ENCODE results near the gene PRSS33.
A peak's percentile ranks its signal among the peaks of the same experiment; 100 is the strongest.

PRSS33 gene

DNA sequence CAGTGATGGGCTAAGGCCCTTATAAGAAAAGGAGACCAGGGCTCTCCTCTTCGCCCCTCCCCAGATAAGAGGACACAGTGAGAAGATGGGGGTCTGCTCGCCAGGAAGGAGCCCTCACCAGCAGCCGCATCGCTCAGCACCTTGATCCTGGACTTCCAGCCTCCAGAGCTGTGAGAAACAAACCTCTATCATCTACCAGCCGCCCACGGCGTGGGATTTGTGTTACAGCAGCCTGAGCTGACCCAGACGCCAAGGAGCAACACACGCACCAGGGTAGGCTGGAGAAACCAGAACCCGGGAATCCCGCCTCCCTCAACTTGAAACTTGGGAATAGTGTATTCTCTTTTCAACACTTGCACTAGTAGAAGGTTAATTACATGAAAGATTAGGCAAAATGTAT lies 38.5 kb upstream of the PRSS33 start:
- no peaks in the 10 kb centered on the region for H3K36me3 Mint-ChIP-seq (ENCODE audit: low read depth)
- H3K9me3 Mint-ChIP-seq: no peaks in the 10 kb centered on the region
- H3K27me3 Mint-ChIP-seq: no peaks in the 10 kb centered on the region

DNA sequence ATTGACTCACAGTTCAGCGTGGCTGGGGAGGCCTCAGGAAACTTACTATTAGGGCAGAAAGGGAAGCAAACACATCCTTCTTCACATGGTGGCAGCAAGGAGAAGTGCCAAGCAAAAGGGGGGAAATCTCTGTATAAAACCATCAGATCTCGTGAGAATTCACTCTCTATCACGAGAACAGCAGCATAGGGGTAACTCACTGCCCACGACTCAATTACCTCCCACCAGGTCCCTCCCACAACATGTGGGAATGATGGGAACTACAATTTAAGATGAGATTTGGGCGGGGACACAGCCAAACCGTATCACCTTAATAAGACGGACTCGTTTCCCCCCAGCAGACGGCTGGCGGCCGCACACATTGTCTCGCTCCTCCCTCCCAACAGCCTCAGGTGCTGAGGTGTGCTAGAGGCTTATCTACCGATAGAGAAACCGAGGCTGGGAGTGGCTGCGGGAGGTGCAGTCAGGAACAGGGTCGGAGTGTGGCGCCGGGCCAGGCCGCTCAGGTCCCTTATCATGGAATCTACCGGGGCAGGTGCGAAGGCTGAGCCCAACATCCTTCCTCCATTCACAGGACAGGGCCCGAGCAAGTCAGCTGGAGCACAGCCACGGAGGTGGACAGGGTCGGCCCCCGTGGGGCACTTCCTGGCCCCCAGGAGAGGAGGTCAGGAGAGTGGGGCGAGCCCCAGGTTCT lies 37.8 kb upstream of the PRSS33 start:
- ATAC-seq (no peak), DNase-seq (no peak)
- H3K4me3 Mint-ChIP-seq: no peak overlapping the region
- no peaks in the 10 kb centered on the region for H3K36me3 Mint-ChIP-seq (ENCODE audit: low read depth)
- no peaks in the 10 kb centered on the region for H3K27me3 Mint-ChIP-seq
- no peak overlapping the region for H3K27ac Mint-ChIP-seq
- H3K9me3 Mint-ChIP-seq: no peaks in the 10 kb centered on the region
- H3K4me1 Mint-ChIP-seq: no peaks in the 10 kb centered on the region

More for the DNA sequence above, 38.5 kb upstream of the PRSS33 start:
- H3K27ac Mint-ChIP-seq: no peak overlapping the region
- DNase-seq (no peak), ATAC-seq (no peak)
- no peaks in the 10 kb centered on the region for H3K4me1 Mint-ChIP-seq
- no peak overlapping the region for H3K4me3 Mint-ChIP-seq

DNA sequence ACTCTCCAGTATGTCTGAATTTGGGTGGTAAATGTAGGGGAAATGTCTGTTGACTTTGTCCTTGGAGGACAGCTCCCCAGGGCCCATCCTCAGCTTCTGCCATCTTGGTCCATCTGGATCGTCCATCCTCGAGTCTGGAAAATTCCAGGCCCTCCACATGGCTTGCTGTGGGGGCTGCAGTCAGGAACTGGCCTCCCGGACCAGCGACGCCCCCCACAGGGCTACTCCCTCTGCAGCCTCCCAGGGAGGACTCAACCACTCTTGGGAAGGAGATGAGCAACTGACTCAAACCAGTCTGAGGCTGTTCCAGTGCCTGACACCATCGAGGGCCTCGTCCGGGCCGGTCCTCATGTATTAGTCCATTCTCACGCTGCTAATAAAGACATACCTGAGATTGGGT lies 37.3 kb upstream of the PRSS33 start:
- Mint-ChIP-seq H3K36me3 (ENCODE audit: low read depth) (no peaks in the 10 kb centered on the region), H3K27ac (no peak overlapping the region), H3K4me3 (no peak overlapping the region), H3K27me3 (no peaks in the 10 kb centered on the region), H3K9me3 (no peaks in the 10 kb centered on the region), H3K4me1 (no peaks in the 10 kb centered on the region)
- no peak for ATAC-seq
- no peak for DNase-seq

DNA sequence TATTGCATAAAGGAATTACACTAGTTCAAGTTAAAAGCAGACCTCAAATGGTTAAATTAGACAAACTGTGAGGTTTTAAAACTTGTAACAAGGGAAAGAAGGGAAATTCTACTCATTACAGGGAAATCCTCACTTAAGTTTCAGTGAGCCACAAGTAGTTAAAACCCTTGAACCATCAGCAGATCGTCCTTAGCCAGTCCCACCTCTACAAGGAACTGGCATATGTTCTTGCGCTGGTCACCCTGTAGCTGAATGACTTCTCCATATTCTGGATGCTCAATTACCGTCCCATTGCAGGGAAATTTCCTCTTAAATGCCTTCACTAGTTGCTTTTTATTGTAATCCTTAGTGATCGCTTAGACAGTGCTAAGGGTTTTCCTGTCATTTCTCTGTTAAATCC lies 35.1 kb upstream of the PRSS33 start:
- Mint-ChIP-seq H3K4me1 (no peaks in the 10 kb centered on the region), H3K27me3 (no peaks in the 10 kb centered on the region), H3K4me3 (no peak overlapping the region), H3K27ac (no peak overlapping the region), H3K36me3 (ENCODE audit: low read depth) (no peaks in the 10 kb centered on the region), H3K9me3 (no peaks in the 10 kb centered on the region)
- ATAC-seq: no peak
- DNase-seq: no peak

DNA sequence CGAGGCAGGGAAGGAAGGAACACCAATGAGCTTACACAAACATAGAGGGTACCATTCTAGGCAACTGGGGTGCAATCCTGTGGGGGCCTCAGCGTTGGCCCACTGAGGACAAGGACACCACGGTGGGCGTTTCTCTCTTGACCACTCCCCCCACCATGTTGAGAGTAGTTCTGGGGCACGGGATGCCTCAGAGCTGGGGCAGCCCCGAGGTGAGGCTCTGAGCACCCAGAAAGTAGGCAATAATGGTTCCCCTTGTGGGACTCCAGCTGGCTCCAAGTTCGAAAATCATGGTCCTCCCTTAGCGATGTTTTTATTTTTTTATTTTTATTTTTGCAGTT lies 34.8 kb upstream of the PRSS33 start:
- H3K9me3 Mint-ChIP-seq: no peaks in the 10 kb centered on the region
- no peaks in the 10 kb centered on the region for H3K4me1 Mint-ChIP-seq
- no peaks in the 10 kb centered on the region for H3K36me3 Mint-ChIP-seq (ENCODE audit: low read depth)
- no peaks in the 10 kb centered on the region for H3K27me3 Mint-ChIP-seq
- no peak overlapping the region for H3K27ac Mint-ChIP-seq
- H3K4me3 Mint-ChIP-seq: no peak overlapping the region
- ATAC-seq (no peak), DNase-seq (no peak)

DNA sequence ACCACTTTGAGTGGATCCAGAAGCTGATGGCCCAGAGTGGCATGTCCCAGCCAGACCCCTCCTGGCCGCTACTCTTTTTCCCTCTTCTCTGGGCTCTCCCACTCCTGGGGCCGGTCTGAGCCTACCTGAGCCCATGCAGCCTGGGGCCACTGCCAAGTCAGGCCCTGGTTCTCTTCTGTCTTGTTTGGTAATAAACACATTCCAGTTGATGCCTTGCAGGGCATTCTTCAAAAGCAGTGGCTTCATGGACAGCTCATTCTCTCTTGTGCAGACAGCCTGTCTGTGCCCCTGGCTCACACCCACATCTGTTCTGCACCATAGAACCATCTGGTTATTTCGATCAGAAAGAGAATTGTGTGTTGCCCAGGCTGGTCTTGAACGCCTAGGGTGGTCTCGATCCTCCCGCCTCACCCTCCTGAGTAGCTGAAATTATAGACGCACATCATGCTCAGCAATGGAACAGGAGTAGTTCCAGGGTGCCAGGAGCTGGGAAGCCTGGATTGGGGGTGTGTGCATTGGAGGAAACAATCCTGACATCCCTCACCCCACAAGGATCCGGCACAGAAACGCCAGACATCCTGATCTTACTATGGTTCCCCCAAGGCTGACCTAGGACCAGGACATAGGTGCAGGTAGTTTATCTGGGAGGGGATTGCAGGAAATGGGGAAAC lies 34.3 kb upstream of the PRSS33 start:
- no peaks in the 10 kb centered on the region for H3K36me3 Mint-ChIP-seq (ENCODE audit: low read depth)
- no peaks in the 10 kb centered on the region for H3K27me3 Mint-ChIP-seq
- ATAC-seq: no peak

DNA sequence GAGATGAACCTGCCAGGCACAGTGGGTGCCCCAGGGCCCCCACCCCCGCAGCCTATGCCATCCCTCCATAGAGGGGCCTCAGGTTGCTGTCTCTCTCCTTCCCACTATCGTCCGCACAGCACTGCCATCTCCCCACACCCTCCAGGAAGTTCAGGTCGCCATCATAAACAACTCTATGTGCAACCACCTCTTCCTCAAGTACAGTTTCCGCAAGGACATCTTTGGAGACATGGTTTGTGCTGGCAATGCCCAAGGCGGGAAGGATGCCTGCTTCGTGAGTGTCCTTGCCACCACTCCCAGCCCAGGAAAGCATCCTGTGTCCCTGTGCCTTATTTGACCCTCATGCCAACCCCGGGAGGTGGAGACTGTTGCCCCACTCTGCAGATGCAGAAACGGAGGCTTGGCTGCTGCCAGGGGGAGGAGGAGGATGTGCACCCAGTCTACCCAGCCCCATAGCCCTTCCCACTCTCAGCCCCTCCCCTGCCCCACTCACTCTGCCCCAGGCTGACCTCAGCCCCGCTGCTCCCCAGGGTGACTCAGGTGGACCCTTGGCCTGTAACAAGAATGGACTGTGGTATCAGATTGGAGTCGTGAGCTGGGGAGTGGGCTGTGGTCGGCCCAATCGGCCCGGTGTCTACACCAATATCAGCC lies 33.6 kb upstream of the PRSS33 start:
- Mint-ChIP-seq H3K27ac (no peak overlapping the region), H3K27me3 (no peaks in the 10 kb centered on the region), H3K4me1 (no peaks in the 10 kb centered on the region), H3K9me3 (no peaks in the 10 kb centered on the region), H3K36me3 (ENCODE audit: low read depth) (no peaks in the 10 kb centered on the region), H3K4me3 (no peak overlapping the region)
- no peak for DNase-seq
- no peak for ATAC-seq

More for the DNA sequence above, 34.3 kb upstream of the PRSS33 start:
- no peak for DNase-seq
- no peaks in the 10 kb centered on the region for H3K9me3 Mint-ChIP-seq
- H3K4me3 Mint-ChIP-seq: no peak overlapping the region
- H3K27ac Mint-ChIP-seq: no peak overlapping the region
- H3K4me1 Mint-ChIP-seq: no peaks in the 10 kb centered on the region

DNA sequence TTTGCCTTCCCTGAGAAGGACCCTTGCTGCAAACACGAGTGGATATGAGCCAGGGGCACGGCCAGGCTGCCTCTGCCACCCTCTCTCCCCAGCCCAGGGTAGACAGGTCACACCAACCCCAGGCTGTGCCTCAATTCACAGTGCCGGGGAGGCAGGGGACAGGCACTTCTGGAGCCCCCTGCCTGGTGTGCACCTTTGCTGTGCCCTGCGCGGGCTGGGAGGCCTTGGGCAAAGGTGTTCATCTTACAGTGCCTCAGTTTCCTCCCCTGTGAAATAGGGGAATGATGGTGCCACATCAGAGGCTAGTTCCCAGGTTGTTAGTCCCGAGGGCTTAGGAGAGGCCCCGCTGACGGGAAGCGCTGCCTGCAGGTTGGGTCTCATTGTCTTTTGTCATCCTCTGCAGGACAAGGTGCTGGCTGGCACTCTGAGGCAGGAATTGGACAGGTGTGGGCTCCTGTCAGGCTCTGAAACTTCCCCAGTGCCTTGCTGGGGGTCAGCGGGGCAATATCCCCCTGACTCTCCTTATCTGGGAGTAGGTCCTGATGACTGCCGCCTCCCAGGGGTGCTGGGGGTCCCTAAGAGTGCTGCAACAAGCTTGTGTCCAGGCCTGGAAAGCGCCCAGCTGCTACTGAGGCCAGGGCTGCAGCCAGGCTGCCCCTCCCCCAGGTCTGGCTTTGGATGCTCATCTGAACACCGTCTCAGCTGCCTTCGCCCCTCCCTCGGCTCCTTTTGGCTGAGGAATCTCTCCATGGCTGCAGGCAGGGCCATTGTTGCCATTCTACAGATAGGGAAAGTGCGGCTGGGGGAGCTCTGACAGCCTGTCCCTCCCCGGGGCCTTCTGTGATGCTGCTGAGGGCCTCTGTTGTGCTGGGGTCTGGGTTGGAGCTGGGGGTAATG lies 32.8 kb upstream of the PRSS33 start:
- no peak for DNase-seq
- Mint-ChIP-seq H3K9me3 (no peaks in the 10 kb centered on the region), H3K36me3 (ENCODE audit: low read depth) (no peaks in the 10 kb centered on the region), H3K27me3 (no peaks in the 10 kb centered on the region), H3K27ac (no peak overlapping the region), H3K4me1 (no peaks in the 10 kb centered on the region), H3K4me3 (no peak overlapping the region)
- no peak for ATAC-seq

DNA sequence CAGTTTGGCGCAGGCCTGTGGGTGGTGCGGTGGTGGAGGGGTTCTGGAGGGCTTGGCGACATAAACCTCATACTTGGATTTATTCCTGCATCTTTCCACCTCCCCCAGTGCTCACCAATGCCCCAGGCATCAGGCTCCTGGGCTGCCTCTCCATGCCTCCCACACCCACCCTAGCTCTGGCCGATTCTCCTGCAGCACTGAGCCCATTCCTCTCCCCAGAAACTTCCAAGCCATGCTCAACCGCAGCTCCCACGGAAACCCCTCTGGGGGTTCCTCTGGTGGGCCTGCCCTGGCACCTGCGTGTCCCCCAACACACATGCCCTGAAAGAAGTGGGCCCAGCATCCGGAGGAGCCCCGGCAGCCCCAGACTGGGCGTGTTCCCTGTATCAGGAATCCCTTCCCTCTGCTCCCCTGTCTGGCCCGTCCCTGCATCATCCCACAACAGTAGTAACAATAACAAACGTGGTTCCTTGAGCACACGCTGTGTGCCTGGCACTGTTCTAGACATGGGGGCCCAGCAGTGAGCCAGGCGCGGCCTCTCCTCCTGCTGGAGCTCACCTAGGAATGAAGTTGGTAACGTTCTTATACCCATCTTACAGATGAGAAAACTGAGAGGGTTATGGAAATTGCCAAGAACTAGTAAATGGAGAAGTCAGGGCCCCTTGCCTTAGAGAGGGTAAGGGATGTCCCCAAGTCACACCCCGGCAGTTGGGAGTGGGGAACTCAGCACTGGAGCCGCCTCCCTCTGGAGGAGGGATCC lies 32.0 kb upstream of the PRSS33 start:
- ATAC-seq (no peak), DNase-seq (no peak)
- H3K27me3 Mint-ChIP-seq: no peaks in the 10 kb centered on the region
- H3K27ac Mint-ChIP-seq: no peak overlapping the region
- H3K4me3 Mint-ChIP-seq: no peak overlapping the region
- no peaks in the 10 kb centered on the region for H3K9me3 Mint-ChIP-seq
- no peaks in the 10 kb centered on the region for H3K36me3 Mint-ChIP-seq (ENCODE audit: low read depth)
- no peaks in the 10 kb centered on the region for H3K4me1 Mint-ChIP-seq

DNA sequence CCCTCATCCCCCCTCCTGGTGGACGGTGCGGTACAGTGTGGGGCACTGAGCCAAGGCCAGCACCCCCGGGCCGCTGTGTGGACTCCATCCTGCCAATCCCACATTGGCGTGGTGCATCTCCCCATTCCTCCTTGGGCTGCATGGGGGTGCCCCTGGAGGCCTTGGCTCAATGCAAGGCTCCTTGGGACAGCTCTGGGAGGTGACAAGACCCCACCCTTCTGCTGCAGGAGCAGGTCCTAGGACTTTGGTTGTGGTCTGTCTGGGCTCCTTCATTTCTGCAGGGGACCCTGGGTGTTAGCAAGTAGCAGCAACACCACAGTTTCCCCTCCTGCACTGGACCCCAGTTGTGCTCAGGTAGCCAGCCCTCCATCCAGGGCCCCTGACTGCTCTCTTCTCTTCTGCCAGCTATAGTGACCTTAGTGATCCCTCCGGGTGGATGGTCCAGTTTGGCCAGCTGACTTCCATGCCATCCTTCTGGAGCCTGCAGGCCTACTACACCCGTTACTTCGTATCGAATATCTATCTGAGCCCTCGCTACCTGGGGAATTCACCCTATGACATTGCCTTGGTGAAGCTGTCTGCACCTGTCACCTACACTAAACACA lies 31.0 kb upstream of the PRSS33 start:
- Mint-ChIP-seq H3K27me3 (no peaks in the 10 kb centered on the region), H3K4me1 (no peaks in the 10 kb centered on the region), H3K36me3 (ENCODE audit: low read depth) (no peaks in the 10 kb centered on the region), H3K9me3 (no peaks in the 10 kb centered on the region), H3K27ac (peak overlapping the region; percentile 53), H3K4me3 (peak overlapping the region; percentile 46)
- ATAC-seq: no peak
- DNase-seq: no peak

DNA sequence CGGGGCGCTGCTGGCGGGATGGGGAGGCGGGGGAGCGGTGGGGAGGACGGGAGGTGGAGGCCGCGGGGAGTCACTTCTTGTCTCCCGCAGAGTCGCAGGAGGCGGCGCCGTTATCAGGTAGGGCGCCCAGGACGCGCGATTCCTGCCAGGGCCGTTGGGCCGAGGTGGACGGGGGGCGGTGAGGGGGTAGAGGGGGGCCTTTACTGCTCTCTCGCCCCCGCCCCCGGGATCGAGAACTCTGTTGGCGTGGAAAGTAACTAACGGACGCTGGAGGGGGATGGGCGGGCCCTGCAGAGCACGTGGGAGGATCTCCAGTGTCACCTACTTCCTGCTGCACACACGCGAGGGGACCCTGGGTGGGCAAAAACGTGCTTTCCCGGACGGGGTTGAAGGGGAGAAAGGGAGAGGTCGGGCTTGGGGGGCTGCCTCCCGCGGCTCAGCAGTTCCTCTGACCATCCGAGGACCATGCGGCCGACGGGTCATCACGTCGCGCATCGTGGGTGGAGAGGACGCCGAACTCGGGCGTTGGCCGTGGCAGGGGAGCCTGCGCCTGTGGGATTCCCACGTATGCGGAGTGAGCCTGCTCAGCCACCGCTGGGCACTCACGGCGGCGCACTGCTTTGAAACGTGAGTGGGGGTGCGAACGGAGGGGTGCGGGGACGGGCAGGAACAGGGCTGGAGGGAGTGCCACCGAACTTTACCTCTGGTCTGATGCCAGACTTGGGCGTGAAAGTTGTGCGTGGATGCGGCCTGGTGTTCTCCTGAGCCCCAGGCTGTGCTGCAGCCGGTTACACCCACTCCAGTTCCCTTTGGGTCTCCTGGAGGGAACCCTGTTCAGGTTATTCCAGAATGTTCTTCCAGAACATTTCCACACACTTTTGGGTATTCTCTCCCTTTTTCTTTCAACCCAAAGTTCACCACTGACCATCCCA lies 30.2 kb upstream of the PRSS33 start:
- H3K4me3 Mint-ChIP-seq: peak overlapping the region; percentile 52
- ATAC-seq: no peak

DNA sequence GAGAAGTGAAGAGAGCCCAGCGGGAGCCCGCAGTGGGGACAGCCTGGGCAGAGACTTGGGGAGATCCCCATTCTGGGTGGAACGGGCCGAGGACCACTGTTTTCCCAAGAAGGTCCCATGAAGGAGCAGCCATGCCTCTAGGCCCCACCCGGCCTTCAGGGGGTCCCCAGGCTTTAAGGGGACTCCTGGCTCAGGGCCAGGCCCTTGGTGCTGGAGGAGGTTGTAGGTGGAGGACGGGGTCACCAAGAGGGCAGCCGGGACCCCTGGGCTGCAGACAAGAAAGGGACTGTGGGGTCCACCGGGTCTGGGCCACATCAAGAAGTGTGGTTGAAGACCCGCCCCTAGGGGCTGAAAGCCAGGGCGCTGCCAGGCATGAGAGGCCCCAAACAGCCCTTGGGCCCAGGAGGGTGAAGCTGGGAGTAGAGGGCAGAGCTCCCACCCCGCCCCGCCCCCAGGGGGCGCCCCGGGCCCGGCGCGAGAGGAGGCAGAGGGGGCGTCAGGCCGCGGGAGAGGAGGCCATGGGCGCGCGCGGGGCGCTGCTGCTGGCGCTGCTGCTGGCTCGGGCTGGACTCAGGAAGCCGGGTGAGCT lies 29.5 kb upstream of the PRSS33 start, which contains the start of gene PRSS21:
Gene PRSS21, plus strand, starts transcription at position 487 of the 589 bp plus-strand sequence. Its CDS starts 32 bp downstream, at position 519.
- H3K27me3 Mint-ChIP-seq: peaks cover 1% of the 10 kb centered on the region
- H3K9me3 Mint-ChIP-seq: no peaks in the 10 kb centered on the region
- ATAC-seq: peak; percentile 20
- peak within 1 kb of the TSS; percentile 52 for H3K4me3 Mint-ChIP-seq
- DNase-seq: peak; percentile 27
- H3K36me3 Mint-ChIP-seq (ENCODE audit: low read depth): no peaks in the 10 kb centered on the region
- no peaks in the 10 kb centered on the region for H3K4me1 Mint-ChIP-seq
- H3K27ac Mint-ChIP-seq: no peak within 1 kb of the TSS

More for the DNA sequence above, 30.2 kb upstream of the PRSS33 start:
- Mint-ChIP-seq H3K36me3 (ENCODE audit: low read depth) (no peaks in the 10 kb centered on the region), H3K4me1 (no peaks in the 10 kb centered on the region), H3K27me3 (peaks cover 1% of the 10 kb centered on the region), H3K27ac (no peak overlapping the region), H3K9me3 (no peaks in the 10 kb centered on the region)
- no peak for DNase-seq

Measured in activated naive CD8-positive, alpha-beta T cell treated with anti-CD3 and anti-CD28 coated beads, Interleukin-2, amount 50 U/mL, for 24 hours (primary cell).